Stimulated activated CD8-positive, alpha-beta memory T cell treated with anti-CD3 and anti-CD28 coated beads, Interleukin-4, amount 100 ng/mL, for 48 hours (primary cell): Measurements from ENCODE around the gene CEP72.
"Not testable (repeated sequence)": the region's sequence is repeated elsewhere in the genome, so short reads cannot be mapped to it uniquely, and the experiment has no call there.

Experiments used
- DNase-seq: peaks from one replicate; pipeline ENCODE4 v3.0.0-alpha.2; 2020

CEP72 gene

DNA sequence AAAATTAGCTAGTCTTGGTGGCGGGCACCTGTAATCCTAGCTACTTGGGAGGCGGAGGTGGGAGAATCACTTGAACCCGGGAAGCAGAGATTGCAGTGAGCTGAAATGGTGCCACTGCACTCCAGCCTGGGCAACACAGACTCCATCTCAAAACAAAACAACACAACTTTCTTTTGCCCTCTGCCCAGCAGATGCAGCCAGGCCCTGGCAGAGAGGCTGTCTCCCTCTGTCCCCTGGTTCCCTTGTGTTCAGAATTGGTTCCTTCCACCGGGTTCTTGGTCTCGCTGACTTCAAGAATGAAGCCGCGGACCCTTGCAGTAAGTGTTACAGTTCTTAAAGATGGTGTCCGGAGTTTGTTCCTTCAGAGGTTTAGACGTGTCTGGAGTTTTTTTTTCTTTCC is 30.2 kb upstream of the CEP72 start:
- no peak for DNase-seq

DNA sequence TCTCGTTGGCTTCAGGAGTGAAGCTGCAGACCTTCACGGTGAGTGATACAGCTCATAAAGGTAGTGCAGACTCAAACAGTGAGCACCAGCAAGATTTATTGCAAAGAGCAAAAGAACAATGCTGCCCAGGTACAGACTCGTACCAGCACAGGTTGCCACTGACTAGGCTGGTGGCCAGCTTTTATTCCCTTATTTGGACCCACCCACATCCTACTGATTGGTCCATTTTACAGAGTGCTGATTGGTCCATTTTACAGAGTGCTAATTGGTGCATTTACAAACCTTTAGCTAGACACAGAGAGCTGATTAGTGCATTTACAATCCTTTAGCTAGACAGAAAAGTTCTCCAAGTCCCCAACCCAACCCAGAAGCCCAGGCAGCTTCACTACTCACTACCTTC is 29.7 kb upstream of the CEP72 start:
- DNase-seq = not testable (repeated sequence)

DNA sequence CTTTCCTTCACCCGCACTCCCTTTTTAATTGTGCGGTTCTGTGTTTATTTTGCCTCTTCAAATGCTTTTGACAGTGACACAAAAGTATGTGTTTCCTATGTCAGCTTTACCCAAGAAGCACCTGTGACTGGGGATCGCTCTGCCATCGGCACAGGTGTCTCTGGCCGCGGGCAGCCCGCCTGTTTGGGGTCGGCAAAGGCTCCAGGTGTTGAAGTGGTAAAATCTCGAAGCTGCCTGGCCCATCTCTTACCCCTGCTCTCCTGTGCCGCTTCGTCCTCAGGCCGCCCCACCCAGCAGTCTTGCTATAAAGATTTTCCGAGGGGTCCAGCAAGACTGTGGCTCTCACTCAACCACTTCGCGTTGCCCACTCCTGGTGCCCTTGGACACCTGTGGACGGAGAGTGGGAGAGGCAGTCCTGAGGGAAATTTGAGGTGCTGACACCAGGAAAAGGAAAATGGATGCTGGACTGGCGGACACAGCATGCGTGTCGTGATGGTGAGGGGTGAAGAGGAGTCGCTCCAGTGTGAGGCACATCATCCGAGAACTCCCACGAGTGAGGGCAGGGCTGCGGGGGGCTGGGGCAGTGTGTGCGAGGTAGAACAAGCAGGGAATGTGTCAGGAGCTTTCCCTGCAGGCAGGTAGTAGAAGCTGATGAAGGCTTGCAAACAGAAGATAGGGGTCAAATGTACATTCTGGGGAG is 29.1 kb upstream of the CEP72 start:
- DNase-seq = no peak

DNA sequence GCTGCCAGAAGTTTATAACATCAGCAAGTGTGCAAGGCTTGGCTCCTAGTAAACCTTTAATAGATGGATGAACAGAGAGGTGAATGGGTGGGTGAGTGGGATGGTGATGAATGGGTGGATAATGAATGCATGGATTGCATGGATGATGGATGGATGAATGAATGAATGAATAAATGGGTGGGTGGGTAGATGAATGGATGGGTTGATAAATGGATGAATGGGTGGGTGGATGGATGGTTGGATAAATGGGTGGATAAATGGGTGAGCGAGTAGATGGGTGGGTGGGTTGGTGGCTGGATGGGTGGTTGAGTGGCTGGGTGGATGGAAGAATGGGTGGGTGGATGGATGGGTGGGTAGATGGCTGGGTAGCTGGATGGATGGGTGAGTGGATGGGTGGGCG is 28.5 kb upstream of the CEP72 start:
- no peak for DNase-seq

DNA sequence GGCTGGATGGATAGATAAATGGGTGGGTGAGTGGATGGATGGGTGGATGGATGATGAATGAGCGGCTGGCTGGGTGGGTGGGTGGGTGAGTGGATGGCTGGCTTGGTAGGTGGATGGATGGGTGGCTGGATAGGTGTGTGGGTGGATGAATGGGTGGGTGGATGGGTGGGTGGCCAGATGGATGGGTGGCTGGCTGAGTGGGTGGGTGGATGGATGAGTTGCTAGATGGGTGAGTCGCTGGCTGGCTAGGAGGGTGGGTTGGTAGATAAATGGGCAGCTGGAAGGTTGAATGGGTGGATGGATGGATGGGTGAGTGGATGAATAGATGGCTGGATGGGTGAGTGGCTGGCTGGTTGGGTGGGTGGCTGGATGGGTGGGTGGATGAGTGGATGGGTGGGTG is 27.9 kb upstream of the CEP72 start:
- DNase-seq = no peak

DNA sequence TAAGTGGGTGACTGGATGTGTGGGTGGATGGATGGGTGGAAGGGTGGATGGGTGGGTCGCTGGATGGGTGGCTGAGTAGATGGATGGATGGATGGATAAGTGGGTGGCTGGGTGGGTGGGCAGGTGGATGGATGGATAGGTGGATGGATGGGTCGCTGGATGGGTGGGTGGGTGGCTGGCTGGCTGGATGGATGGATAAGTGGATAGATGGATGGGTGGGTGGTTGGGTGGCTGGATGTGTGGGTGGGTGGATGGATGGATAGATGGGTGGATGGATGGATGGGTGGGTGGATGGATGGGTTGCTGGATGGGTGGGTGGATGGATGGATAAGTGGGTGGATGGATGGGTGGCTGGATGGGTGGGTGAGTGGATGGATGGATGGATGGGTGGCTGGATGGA is 27.3 kb upstream of the CEP72 start:
- no peak for DNase-seq

DNA sequence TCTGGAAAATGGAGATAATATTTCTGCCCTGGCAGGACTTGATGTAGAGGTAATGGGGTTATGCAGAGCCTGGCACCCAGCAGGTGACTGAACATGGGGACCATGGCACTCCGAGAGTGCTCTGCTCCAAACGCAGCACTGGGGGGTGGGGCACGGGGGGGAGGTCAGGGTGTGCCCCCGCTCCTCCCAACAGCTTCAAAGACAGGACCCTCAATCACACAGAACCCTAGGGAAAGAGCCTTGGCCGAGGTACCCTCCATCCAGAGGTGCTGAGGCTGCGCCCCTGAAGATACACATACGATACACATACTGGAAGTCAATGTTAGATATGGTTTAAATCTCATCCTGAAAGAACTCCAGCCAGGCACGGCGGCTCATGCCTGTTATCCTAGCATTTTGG is 26.6 kb upstream of the CEP72 start:
- DNase-seq = no peak

DNA sequence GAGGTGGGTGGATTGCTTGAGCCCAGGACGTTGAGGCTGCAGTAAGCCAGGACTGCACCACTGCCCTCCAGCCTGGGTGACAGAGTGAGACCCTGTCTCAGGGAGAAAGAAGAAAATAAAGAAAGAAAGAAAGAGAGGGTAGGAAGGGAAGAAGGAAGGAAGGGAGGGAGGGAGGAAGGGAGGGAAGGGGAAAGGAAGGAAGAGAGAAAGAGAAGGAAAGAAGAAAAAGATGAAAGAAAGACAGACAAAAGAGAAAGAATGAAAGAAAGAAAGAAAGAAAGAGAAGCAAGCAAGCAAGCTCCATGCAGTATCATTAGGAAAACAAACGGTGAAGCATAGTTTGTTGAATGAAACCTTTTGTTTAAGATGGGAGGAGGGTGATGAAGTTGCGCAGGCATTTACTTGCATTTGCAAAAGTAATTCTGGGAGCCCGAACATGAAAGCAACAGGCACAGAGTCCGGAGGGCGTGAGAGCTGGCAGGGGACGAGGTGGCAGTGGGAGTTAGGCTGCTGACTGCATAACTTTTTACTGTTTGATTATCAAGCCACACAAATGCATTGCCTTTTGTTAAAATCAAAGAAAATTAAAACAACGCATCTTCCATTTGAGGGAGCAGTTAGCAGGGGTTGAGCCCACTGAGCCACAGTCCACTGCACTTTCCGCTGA is 26.0 kb upstream of the CEP72 start:
- no peak for DNase-seq

DNA sequence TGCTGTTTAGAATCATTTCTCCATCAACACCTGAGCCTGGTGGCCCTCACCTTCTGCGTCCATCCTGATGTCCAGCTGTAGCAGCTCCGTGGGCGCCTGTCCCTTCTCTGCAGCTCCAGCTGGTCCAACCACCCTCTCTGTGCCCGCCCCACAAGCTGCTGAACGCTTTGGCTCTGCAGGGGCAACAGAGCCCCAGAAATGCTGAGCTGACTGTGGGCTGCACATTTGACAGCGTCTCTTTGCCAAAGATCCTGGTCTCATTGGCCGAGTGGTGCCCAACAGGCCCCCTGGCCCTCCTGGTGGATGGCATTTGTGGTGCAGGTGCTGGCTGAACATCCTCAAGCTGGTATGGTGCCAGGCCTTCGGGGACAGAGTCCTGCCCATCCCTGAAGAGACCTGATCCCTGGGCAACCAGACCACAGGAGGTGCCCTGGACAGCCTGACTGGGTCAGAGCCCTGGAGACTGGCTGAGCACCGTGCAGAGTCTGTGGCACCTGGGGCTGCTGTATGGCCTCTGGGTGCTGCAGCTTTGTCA is 25.3 kb upstream of the CEP72 start:
- no peak for DNase-seq

DNA sequence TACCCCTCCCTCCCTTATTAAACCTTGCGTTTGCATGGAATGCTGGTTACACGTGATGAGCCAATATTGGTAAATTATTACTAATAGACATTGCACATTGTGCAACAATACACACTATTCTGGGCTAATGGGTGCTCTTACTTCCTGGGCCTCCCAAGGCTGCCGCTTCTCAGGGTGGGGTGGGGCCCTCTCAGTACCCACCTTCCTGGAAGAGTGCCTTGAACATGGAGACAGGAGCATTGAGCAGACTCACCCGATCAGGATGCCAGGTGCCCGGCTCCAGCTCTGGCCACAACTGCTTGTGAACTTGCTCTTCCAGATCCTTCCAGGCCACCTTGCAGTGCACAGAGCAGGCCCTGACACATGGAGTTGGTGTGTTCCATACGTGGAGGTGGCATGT is 24.7 kb upstream of the CEP72 start:
- no peak for DNase-seq

DNA sequence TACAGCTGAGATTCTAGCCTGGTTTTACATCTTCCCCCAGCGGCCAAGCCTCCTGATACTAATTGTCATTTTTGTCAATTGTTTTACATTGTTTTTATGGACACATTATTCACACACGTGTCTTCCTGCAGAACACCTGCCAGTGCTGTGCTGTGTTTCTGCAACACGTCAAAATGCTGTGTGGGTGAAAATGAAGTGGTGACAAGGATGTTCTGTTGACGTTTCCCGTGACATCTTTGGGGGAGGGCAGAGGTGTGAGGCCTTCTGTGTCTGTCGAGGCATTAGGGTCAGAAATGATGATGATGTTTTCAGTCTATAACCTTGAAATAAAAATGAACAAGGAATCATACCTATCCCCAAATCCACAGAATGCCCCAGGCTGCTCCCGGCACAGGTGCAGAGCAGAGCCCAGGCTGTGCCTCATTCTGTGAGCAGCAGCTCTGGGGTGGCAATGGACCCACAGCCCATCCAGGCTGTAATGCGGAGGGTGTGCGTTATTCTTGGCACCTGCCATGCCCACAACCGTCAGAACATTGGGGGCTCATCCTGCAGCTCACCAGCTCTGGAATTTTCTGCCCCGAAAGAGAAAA is 23.6 kb upstream of the CEP72 start:
- DNase-seq = no peak

DNA sequence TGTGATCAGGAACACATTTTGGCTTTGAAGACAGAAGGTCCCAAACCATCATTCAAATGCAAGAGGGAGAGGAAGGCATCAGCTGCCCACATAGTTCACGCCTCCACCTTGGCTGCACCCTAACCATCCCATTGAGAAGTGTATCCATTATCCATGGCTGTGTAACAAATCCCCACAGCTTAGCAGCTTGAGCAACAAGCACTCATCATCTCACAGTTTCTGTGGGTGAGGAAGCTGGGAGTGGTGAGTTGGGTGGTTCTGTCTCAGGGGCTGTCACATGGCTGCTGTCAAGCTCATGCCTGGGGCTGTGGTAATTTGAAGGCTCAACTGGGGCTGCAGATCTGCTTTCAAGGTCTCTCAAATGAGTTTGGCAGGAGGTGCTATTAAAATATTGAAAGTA is 23.0 kb upstream of the CEP72 start:
- DNase-seq = no peak

DNA sequence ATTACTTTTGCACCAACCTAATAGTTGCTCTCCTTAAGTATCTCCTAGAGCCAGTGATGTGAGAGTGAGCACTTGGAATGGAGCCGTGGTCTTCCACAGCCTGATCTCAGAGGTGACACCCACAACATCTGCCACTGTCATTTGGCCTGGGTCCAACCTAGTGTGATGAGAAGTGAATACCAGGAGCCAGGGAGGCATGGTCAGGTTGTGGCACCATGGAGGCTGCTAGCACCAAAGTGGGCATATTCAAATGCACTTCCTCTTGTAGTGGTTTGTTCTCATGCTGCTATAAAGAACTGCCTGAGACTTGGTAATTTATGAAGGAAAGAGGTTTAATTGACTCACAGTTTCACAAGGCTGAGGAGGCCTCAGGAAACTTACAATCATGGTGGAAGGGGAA is 22.6 kb upstream of the CEP72 start:
- DNase-seq = no peak

DNA sequence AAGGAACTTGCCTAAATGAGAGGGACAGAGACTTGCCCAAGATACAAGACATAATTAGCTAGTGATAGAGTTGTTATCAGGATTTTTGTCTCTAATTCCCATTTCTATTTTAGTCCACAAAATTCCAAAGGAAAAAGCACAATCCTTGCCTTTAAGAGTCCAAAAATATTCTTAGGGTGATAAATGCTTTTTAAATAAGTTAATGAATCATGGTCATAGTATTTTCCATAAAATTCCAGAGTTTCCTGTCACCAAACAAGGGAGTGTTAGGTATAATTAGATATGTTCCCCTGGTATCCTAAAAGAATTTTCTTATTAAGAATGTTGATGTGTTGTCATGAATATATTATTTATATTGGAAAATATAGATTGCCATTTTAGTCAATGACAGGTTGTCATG is 21.8 kb upstream of the CEP72 start:
- DNase-seq = no peak

DNA sequence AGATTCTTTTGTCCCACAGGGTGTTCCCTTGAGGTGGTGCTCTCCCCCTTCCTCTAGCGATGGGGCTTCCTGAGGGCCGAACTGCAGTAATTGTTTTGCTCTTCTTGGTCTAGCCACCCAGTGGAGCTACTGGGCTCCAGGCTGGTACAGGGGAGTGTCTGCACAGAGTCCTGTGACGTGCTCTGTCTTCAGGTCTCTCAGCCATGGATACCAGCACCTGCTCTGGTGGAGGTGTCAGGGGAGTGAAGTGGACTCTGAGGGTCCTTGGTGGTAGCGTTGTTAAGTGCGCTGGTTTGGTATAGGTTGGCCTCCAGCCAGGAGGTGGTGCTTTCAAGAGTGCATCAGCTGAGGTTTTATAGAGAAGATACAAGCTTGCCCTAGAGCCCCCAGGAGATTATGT is 20.4 kb upstream of the CEP72 start:
- DNase-seq = no peak

DNA sequence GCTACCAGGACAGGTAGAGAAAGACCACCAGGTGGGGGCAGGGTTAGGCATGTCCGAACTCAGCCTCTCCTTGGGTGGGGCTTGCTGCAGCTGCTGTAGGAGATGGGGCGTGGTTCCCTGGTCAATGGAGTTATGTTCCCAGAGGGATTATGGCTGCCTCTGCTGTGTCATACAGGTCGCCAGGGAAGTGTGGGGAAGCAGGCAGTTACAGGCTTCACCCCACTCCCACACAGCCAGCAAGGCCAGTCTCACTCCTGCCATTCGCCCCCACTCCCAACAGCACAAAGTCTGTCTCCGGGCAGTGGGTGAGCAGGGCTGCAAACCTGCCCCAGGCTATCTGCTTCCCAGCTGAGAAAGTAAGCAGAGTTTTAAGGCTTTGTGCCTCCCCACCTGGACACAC is 20.0 kb upstream of the CEP72 start:
- no peak for DNase-seq

DNA sequence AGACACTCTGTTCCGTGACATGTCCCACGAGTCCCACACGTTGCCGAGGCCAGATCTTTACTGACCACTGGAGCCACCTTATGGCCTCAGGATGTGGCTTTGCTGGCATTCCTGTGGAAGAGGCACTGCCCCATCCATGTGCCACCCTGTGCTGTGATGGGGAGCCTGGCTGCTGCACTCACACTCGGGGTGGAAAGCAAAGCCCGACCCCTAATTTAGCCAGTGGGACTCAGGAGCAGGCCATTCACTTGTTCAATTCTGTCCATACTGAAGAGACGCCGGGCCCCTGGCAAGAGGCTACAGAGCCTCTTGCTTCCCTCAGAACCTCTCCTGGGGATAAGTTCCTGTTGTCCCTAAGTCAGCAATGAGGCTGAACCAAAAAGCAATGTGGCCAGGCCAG is 18.6 kb upstream of the CEP72 start:
- no peak for DNase-seq

DNA sequence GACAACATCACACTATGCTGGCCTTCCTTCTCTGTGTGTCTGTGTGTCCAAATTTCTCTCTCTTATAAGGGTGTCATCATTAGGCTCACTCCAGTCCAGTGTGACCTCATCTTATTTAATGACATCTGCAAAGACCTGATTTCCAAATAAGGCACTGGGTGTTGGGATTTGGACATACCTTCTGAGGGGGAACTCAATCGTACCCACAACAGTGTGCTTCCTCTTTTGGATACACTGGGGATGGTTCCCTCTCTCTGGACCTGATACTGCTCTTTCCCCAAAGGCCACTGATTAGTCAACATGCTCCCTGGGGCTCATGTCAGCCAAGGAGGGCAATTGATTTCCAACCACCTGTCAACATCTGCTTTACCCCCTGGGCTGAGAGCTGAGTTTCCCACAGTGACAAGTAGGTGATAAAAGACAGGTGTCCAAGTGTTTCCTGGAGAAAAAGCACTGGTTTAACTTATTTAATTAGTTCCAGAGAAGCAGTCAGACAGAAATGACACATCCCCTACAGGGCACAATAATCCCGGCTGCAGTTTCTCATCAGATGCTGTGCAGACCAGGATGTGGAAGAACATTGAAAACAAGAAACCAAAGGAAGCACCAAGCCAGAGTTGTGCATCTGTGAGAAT is 17.8 kb upstream of the CEP72 start:
- no peak for DNase-seq

DNA sequence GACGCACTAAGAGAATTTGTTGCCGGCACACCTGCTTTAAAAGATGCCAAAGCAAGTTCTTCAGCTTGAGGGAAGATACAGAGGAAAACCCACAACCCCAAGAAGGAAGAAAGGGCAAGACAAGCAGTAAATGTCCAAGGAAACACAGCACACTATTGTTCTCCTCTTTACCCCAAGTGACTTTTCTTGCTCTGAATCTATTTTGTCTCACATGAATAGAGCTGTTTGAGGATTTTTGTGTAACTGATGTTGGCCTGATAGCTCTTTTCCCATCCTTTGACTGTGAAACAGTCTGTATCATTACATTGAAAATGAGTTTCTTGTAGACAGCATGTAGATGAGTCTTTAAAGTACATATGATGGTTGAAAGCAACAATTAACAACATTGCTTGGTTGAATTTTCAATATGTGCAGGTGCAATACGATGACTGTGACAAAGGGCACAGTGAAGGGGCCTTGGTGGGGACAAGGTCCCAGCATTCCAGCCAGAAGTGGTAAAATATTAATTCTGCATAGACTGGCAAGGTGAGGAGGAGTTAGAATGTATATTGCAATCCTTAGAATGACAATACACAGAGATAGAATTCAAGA is 16.8 kb upstream of the CEP72 start:
- no peak for DNase-seq

DNA sequence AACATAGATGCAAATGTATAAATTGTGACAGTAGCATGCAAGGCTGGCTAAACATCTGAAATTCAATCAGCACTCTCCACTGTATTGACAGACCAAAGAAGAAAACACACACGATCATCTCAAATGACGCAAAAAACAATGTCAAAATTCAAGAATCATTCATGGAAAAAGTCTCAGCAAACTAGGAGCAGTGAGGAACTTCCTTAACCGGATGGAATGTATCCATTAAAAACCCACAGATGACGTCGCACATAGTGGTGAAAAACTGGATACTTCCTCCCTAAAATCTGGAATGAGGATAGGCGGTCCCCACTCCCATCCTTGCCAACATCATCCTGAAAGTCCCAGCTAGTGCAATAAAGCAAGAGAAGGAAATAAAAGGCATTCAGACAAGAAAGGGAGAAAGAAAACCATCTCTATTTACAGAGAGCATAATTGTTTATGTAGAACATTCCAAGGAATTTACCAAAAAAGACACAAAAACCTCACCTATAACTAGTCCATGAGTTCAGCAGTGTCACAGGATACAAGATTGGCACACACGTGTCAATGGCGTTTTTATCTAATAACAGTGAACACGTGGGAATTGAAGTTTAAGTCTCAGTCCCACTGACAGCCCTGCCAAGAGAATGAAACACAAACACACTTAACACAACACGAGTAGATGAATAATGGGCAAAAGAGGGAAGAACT is 14.1 kb upstream of the CEP72 start:
- DNase-seq = no peak

DNA sequence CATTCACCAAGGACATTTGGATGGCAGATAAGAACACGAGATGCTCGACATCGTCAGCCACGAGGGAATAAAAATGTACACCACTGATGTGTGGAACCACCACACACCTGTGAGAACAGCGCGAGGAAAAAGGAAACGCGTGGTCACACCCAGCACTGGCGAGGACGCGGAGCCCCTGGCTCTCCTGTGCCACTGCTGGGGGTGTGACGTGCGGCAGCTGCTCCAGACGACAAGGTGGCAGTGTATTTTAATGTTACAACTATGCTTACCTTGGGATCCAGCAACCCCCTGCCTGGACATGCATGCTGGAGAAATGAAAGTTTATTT is 13.6 kb upstream of the CEP72 start:
- DNase-seq = peak; percentile 20

DNA sequence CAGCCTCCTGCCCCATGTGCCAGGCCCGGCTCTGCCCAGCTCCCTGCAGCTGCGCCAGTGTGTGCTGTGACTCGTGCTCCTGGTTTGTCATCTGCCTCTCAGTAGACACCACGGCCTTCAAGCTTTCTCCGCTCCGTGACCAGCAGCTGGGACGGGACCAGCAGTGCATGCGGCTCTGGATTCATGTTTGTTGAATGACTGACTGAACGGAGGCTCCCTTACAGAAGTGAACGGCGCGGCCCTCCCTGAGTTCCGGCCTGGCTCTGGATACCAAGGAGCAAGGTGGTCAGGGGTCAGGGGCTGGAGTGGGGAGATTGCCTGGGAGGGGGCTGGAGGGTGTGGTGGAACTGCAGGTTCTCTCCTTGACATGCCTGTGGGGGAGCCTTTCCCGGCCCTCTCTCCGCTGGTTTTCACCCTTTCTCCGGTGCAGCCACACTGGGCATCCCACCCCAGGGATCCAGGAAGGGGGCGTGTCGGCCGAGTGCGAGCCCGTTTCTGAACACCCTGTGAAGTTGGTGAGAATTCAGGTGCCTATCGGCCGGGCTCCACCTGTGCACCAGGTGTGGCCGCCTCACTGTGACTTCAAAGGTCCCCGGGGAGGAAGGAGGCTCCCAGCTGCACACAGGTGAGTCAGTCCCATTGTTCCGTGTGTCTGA is 11.1 kb upstream of the CEP72 start:
- peak; percentile 14 for DNase-seq
